PC-3 (cell line): ENCODE measurements around the gene ATF6. TPM values are rescaled to one million over a fixed set of nuclear protein-coding genes. Genes with fewer than 3 reads are reported as not detected.

ENCODE experiments used
- ATAC-seq: fragments of 200-7000 bp; cut with Tn5 transposase; 2 replicates; pipeline ENCODE4 v1.9.1; 2020; ENCODE audit warnings: mild to moderate bottlenecking, moderate library complexity
- BruUV-seq: library from RNA; stranded (reverse); fragments of 400-500 nt; replicated peaks from 2 replicates; lab custom pipeline; 2021; lab: Mats Ljungman, UMichigan
- CTCF ChIA-PET: fragments of 300-600 bp; sonication (Branson Sonifier 250); formaldehyde crosslinking; loops from one replicate; lab custom pipeline; 2022; ENCODE audit warnings: antibody characterized with exemption; lab: Charles Lee
- POLR2A ChIA-PET: fragments of 300-600 bp; sonication (Branson Sonifier 250); formaldehyde crosslinking; loops from one replicate; lab custom pipeline; 2022; ENCODE audit warnings: antibody characterized with exemption; ENCODE audit not compliant: unreplicated experiment; lab: Charles Lee
- DNase-seq: peaks from one replicate; pipeline ENCODE4 v3.0.0-alpha.2; 2015
- H2AFZ ChIP-seq: fragments of 300-600 bp; sonication (generic); 2 replicates; pipeline ENCODE4 v1.6.0; 2016; ENCODE audit warnings: antibody characterized with exemption, low read length
- H3F3A ChIP-seq: fragments of 300-600 bp; sonication (generic); one replicate; pipeline ENCODE4 v1.6.0; 2017; ENCODE audit warnings: antibody characterized with exemption, low read length, control low read depth, mild to moderate bottlenecking; ENCODE audit not compliant: unreplicated experiment
- H3K27ac ChIP-seq: fragments of 300-600 bp; sonication (generic); 2 replicates; pipeline ENCODE4 v1.5.1; 2016; ENCODE audit warnings: mild to moderate bottlenecking, low read length
- H3K27me3 ChIP-seq: fragments of 300-600 bp; sonication (generic); 2 replicates; pipeline ENCODE4 v1.6.1; 2016; ENCODE audit warnings: low read length, mixed read lengths
- H3K36me3 ChIP-seq: fragments of 300-600 bp; sonication (generic); 2 replicates; pipeline ENCODE4 v1.6.1; 2016; ENCODE audit warnings: low read depth, mixed run types, low read length, mixed read lengths
- H3K4me1 ChIP-seq: fragments of 300-600 bp; sonication (generic); 2 replicates; pipeline ENCODE4 v1.5.1; 2016; ENCODE audit warnings: low read length; ENCODE audit not compliant: insufficient read depth
- H3K4me2 ChIP-seq: fragments of 300-600 bp; sonication (generic); 2 replicates; pipeline ENCODE4 v1.6.0; 2016; ENCODE audit warnings: low read length
- H3K4me3 ChIP-seq: fragments of 300-600 bp; sonication (generic); 2 replicates; pipeline ENCODE4 v1.5.1; 2016; ENCODE audit warnings: mild to moderate bottlenecking, low read length, mixed read lengths
- H3K79me2 ChIP-seq: fragments of 300-600 bp; sonication (generic); 2 replicates; pipeline ENCODE4 v1.6.1; 2017; ENCODE audit warnings: low read length, mixed read lengths
- H3K9ac ChIP-seq: fragments of 300-600 bp; sonication (generic); 2 replicates; pipeline ENCODE4 v1.6.0; 2016; ENCODE audit warnings: mild to moderate bottlenecking, low read length
- H3K9me2 ChIP-seq: fragments of 300-600 bp; sonication (generic); replicated peaks from 2 replicates; pipeline ENCODE4 v1.6.1; 2016; ENCODE audit warnings: mixed run types, low read length, mixed read lengths
- H3K9me3 ChIP-seq: fragments of 300-600 bp; sonication (generic); 2 replicates; pipeline ENCODE4 v1.6.1; 2016; ENCODE audit warnings: low read length, mixed read lengths
- H4K20me1 ChIP-seq: fragments of 300-600 bp; sonication (generic); 2 replicates; pipeline ENCODE4 v1.6.1; 2016; ENCODE audit warnings: low read length, mixed read lengths
- EZH2 ChIP-seq: fragments of 300-600 bp; sonication (generic); IDR thresholded peaks from one replicate; pipeline ENCODE4 v1.6.1; 2017; ENCODE audit warnings: antibody characterized with exemption, mild to moderate bottlenecking, low read length; ENCODE audit not compliant: unreplicated experiment
- EZH2phosphoT487 ChIP-seq: fragments of 300-600 bp; sonication (generic); IDR thresholded peaks from 2 replicates; pipeline ENCODE4 v1.6.1; 2018; ENCODE audit warnings: mild to moderate bottlenecking, antibody characterized with exemption, low read length, borderline replicate concordance
- intact Hi-C: fragments of 100-400 bp; cut with micrococcal nuclease; formaldehyde crosslinking; loops from 2 replicates; pipeline ENCODE4 v1.9.0; 2023
- total RNA-seq: library from RNA; depleted of rRNA; stranded (reverse); fragments of >200 nt; gene quantifications from 2 replicates; pipeline ENCODE4 v1.2.3, GENCODE V29; 2014
- TF ChIP-seq, protein P1 (sequence below): fragments of 300-600 bp; sonication (generic); conservative IDR thresholded peaks from 2 replicates; pipeline ENCODE4 v1.5.1; 2017; ENCODE audit warnings: antibody characterized with exemption, low read depth, mild to moderate bottlenecking, low read length

ATF6 gene
- total RNA-seq, 1 experiment from 2014 or later = 19.7 TPM

DNA sequence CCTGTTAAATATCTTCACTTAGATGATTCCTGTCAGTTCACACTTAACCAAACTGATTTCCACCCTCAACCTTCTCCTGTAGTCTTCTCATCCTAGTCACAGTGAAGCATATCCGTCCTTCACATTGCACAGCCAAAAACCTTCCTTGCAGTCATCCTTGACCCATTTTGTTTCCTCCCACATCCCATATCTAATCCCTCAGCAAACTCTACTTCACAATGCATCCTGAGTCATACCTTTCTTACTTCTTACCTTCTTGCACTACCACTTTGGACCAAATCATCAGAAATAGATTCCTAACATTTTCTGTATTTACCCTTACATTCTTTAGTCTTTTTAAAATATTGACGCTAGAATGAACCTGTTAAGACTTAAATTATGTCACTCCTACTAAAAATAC is 170.7 kb downstream of the ATF6 start:
- no TSS peak for BruUV-seq
- Histone ChIP-seq H3K9me2 (no peaks in the 10 kb centered on the region), H2AFZ (no peak overlapping the region), H3K79me2 (no peaks in the 10 kb centered on the region), H3F3A (no peaks in the 10 kb centered on the region), H3K36me3 (no peaks in the 10 kb centered on the region), H3K4me2 (peak overlapping the region; percentile 55), H3K4me1 (peaks cover 34% of the 10 kb centered on the region), H3K27ac (peak overlapping the region; percentile 56), H3K4me3 (no peak overlapping the region), H3K27me3 (no peaks in the 10 kb centered on the region), H3K9ac (no peak overlapping the region), H4K20me1 (no peaks in the 10 kb centered on the region), H3K9me3 (no peaks in the 10 kb centered on the region)
- ATAC-seq (peak; percentile 90), DNase-seq (peak; percentile 93)
- intact Hi-C loops = no loop called here
- CTCF ChIA-PET = no interaction called here
- POLR2A ChIA-PET = no interaction called here
- TF ChIP-seq, protein P1, sequence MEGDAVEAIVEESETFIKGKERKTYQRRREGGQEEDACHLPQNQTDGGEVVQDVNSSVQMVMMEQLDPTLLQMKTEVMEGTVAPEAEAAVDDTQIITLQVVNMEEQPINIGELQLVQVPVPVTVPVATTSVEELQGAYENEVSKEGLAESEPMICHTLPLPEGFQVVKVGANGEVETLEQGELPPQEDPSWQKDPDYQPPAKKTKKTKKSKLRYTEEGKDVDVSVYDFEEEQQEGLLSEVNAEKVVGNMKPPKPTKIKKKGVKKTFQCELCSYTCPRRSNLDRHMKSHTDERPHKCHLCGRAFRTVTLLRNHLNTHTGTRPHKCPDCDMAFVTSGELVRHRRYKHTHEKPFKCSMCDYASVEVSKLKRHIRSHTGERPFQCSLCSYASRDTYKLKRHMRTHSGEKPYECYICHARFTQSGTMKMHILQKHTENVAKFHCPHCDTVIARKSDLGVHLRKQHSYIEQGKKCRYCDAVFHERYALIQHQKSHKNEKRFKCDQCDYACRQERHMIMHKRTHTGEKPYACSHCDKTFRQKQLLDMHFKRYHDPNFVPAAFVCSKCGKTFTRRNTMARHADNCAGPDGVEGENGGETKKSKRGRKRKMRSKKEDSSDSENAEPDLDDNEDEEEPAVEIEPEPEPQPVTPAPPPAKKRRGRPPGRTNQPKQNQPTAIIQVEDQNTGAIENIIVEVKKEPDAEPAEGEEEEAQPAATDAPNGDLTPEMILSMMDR = no peak
- TF ChIP-seq EZH2phosphoT487 = no peak

DNA sequence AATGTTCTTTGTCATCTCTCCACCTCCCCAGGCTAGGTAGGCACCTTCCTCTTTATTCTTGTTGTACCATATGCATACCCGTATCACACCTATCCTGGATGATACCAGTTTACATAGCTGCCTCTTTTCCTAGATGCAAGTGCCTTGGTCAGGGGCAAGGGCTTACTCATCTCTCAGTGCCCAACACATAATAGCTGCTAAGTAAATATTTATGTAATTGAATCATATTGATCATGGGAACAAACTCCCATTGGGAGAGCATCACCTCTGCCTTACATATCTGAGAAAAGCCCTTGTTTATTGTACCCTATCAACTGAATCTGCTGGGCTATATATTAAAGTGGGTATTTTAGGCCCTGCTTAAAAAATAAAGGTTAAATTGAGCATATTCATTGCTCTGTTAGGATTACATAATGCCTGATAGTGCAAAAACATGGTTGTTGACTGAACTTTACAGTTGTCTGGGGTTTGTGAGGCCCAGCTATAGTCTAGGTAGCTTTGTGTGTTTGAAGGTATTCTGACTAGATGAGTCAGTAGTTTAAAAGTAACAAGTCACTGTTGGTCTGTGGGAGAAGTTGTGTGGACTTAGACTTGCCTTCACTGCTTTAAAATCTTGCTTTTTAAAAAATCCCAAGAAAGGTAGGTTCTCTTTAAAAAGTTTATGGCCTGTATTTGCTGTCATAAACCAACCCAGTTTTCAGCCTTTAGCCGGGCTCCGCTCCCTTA is 174.9 kb downstream of the ATF6 start:
- Histone ChIP-seq H3K9me2 (no peaks in the 10 kb centered on the region), H4K20me1 (no peaks in the 10 kb centered on the region), H3F3A (no peaks in the 10 kb centered on the region), H3K27ac (peak overlapping the region; percentile 59), H3K9me3 (no peaks in the 10 kb centered on the region), H3K4me2 (peak overlapping the region; percentile 25), H3K4me3 (no peak overlapping the region), H3K4me1 (peaks cover 26% of the 10 kb centered on the region), H3K36me3 (0 out of 2 replicates have a peak, but pooled peaks cover 5% of the 10 kb centered on the region), H3K79me2 (no peaks in the 10 kb centered on the region), H2AFZ (no peak overlapping the region), H3K27me3 (no peaks in the 10 kb centered on the region), H3K9ac (0 out of 2 replicates have a peak overlapping the region, but pooled peaks have one; percentile 12)
- CTCF ChIA-PET = no interaction called here
- no TSS peak for BruUV-seq
- TF ChIP-seq EZH2 (no peak), EZH2phosphoT487 (no peak)
- TF ChIP-seq, protein P1 = no peak
- intact Hi-C loops = no loop called here
- ATAC-seq (peak; percentile 56), DNase-seq (peak; percentile 70)
- POLR2A ChIA-PET = no interaction called here

DNA sequence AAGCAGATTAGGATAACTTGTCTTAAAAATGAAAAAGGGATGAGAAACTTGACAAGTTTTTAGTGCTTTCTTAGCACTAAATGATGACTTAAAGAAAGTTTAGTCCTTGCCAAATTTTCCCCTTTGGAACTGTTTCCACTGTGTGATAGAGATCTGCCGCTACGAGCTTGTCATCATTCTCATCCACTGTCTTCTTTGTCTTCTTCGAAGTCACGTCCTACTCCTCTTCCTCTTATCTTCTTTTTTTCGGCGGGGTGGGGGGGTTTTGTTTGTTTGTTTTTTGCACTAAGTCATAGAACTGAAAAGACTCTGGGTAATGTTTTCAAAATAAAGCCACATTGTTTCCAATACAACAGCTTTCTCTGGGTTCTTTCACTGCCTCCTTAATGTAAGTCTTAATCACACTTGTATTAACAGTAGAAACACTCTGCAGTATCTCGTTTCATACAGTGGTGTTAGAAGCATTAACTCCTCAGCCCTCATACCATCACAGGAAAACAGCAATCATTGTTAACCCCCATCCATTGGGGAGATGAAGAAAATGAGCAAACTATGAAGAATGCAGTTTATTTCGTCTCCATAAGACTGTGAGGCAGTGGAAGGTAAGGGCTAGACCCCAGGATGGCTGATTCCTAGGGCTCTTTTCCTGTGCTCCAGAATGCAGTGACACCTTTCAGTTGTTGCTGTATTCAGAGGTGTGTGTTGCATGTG is 175.8 kb downstream of the ATF6 start:
- CTCF ChIA-PET = no interaction called here
- DNase-seq = no peak
- intact Hi-C loops = no loop called here
- Histone ChIP-seq H3K27ac (peak overlapping the region; percentile 59), H3K9me3 (no peaks in the 10 kb centered on the region), H3K79me2 (no peaks in the 10 kb centered on the region), H3K36me3 (0 out of 2 replicates have a peak, but pooled peaks cover 5% of the 10 kb centered on the region), H3F3A (no peaks in the 10 kb centered on the region), H4K20me1 (no peaks in the 10 kb centered on the region), H3K4me2 (peak overlapping the region; percentile 25), H3K9ac (0 out of 2 replicates have a peak overlapping the region, but pooled peaks have one; percentile 12), H3K9me2 (no peaks in the 10 kb centered on the region), H3K27me3 (no peaks in the 10 kb centered on the region), H2AFZ (no peak overlapping the region), H3K4me1 (peaks cover 19% of the 10 kb centered on the region), H3K4me3 (no peak overlapping the region)
- POLR2A ChIA-PET = no interaction called here
- no peak for TF ChIP-seq EZH2phosphoT487
- TF ChIP-seq, protein P1 = no peak
- no peak for TF ChIP-seq EZH2
- no peak for ATAC-seq
- no TSS peak for BruUV-seq
